MCF 10A (cell line): ENCODE results near the gene GDF7. TPM values are rescaled to one million over a fixed set of nuclear protein-coding genes. Genes with fewer than 3 reads are reported as not detected.

ENCODE experiments used
- BruUV-seq: library from RNA; stranded (reverse); fragments of 400-500 nt; replicated peaks from 2 replicates; lab custom pipeline; 2021; lab: Mats Ljungman, UMichigan
- CTCF ChIA-PET: fragments of 300-600 bp; sonication (Branson Sonifier 250); formaldehyde crosslinking; extraction: SDS; loops from one replicate; lab custom pipeline; 2021; ENCODE audit warnings: antibody characterized with exemption, inconsistent platforms; lab: Yijun Ruan, JAX
- POLR2A ChIA-PET: fragments of 300-600, 350-650 bp; sonication (Branson Sonifier 250); formaldehyde crosslinking; extraction: SDS; loops from one replicate; lab custom pipeline; 2020; ENCODE audit warnings: antibody characterized with exemption, inconsistent platforms; lab: Yijun Ruan, JAX
- DNase-seq: peaks from one replicate; pipeline ENCODE4 v3.0.0-alpha.2; 2018; ENCODE audit not compliant: unreplicated experiment
- H3K27ac Mint-ChIP-seq: one replicate; pipeline ENCODE4 v1.8.0; 2022; ENCODE audit warnings: mild to moderate bottlenecking, low read depth, mixed read lengths; ENCODE audit not compliant: unreplicated experiment
- H3K27me3 Mint-ChIP-seq: one replicate; pipeline ENCODE4 v1.8.0; 2022; ENCODE audit warnings: mixed read lengths; ENCODE audit not compliant: insufficient read depth, unreplicated experiment
- H3K36me3 Mint-ChIP-seq: one replicate; pipeline ENCODE4 v1.8.0; 2022; ENCODE audit warnings: mild to moderate bottlenecking, moderate library complexity, mixed read lengths; ENCODE audit not compliant: insufficient read depth, unreplicated experiment
- H3K4me1 Mint-ChIP-seq: one replicate; pipeline ENCODE4 v1.8.0; 2022; ENCODE audit warnings: mixed read lengths; ENCODE audit not compliant: insufficient read depth, unreplicated experiment
- H3K4me3 Mint-ChIP-seq: one replicate; pipeline ENCODE4 v1.8.0; 2022; ENCODE audit warnings: mild to moderate bottlenecking, moderate library complexity, mixed read lengths; ENCODE audit not compliant: unreplicated experiment
- H3K9me3 Mint-ChIP-seq: one replicate; pipeline ENCODE4 v1.8.0; 2022; ENCODE audit warnings: mixed read lengths; ENCODE audit not compliant: unreplicated experiment
- intact Hi-C: fragments of 100-400 bp; cut with micrococcal nuclease; formaldehyde crosslinking; loops from 2 replicates; pipeline ENCODE4 v1.14.1; 2022
- total RNA-seq: library from RNA; stranded (reverse); gene quantifications from 2 replicates; pipeline ENCODE4 v1.2.3, GENCODE V29; 2022
- TF ChIP-seq, protein P1 (sequence below): fragments of 200-600 bp; IDR thresholded peaks from one replicate; pipeline ENCODE4 v1.8.0; 2022; ENCODE audit warnings: antibody characterized with exemption, mild to moderate bottlenecking; ENCODE audit not compliant: unreplicated experiment

Gene GDF7
- total RNA-seq, 1 experiment from 2014 or later: not detected

DNA sequence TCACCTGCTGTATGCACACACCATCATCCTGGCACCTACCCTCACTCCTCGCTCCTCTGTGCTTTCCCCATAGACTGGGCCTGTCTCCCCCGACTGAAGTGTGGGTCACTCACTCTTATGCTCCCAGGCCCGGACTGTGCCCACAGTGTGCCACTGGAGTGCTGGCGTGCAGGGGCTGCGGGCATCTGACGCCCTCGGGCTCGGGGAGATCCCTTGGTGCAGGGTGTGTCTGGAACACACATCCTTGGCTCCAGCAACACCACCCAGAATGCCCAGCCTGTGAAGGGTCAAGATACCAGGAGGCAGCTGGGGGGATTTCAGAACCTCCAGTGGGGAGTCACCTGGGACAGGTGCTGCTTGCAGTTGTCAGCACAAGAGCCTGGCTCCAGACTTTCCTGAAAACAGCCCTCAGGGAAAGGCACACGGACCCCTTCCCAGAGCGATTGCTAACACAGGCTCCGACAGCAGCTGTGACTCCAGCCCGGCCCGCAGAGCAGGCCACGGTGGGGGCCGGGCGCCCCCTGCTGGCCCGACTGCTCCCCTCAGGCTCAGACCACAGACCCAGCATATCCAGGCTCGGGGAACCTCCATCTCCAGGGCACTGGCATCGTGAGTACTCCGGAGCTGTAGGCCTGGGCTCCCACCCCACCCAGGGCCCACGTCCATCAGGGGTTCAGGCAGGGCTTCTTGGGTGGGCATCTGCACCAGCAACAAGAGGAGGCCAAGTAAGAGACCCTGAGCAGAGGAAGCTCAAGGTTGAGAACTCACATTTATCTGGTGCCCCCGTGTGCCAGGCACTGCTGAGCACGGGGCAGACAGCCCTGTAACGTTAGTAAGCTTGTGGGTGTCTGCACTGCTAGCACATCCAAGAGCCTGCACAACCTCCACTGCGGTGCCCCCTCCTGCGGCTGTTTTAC is 24.6 kb upstream of the GDF7 start:
- Mint-ChIP-seq H3K4me1 (peaks cover 17% of the 10 kb centered on the region), H3K9me3 (no peaks in the 10 kb centered on the region), H3K36me3 (peaks cover 31% of the 10 kb centered on the region), H3K27me3 (no peaks in the 10 kb centered on the region), H3K27ac (no peak overlapping the region), H3K4me3 (no peak overlapping the region)
- TF ChIP-seq, protein P1, sequence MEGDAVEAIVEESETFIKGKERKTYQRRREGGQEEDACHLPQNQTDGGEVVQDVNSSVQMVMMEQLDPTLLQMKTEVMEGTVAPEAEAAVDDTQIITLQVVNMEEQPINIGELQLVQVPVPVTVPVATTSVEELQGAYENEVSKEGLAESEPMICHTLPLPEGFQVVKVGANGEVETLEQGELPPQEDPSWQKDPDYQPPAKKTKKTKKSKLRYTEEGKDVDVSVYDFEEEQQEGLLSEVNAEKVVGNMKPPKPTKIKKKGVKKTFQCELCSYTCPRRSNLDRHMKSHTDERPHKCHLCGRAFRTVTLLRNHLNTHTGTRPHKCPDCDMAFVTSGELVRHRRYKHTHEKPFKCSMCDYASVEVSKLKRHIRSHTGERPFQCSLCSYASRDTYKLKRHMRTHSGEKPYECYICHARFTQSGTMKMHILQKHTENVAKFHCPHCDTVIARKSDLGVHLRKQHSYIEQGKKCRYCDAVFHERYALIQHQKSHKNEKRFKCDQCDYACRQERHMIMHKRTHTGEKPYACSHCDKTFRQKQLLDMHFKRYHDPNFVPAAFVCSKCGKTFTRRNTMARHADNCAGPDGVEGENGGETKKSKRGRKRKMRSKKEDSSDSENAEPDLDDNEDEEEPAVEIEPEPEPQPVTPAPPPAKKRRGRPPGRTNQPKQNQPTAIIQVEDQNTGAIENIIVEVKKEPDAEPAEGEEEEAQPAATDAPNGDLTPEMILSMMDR: peak; percentile 91
- CTCF ChIA-PET: interaction anchor here (0.6 to 7.1 kb wide), 52 partner anchors 8 to 1504 kb away, joined by 3 to 98 read pairs (median 6); partner anchors contain the start of genes HS1BP3 and RHOB
- no TSS peak for BruUV-seq
- peak; percentile 70 for DNase-seq
- intact Hi-C loops: loop anchor here (1.0 to 5.0 kb wide), 2 partner anchors 246 to 540 kb away; no protein-coding TSS in a partner anchor
- POLR2A ChIA-PET: interaction anchor here (0.7 to 1.6 kb wide), 7 partner anchors 9 to 231 kb away, joined by 3 to 8 read pairs (median 5); partner anchors contain the start of genes HS1BP3 and RHOB

DNA sequence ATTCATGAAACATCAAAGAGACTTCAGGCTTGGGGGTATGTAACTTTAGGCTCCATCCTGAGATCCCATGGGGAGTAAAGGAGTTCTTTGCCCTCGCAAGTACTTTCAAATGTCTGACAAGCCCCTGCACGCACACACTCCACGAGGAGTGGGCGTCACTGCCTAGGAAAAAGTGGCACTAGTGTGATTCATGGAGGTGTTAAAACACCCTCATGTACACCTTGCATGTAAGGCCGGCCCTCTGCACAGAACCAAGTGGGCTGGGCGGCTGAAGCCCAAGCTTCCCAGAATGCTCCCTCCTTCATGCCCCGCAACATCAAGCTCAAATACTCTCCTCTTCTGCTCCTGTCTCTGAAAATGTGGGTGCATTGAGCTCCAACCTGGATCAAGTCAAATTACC is 23.9 kb upstream of the GDF7 start:
- BruUV-seq: no TSS peak
- ChIA-PET CTCF (interaction anchor here (0.6 to 7.1 kb wide), 42 partner anchors 8 to 1505 kb away, joined by 3 to 98 read pairs (median 6); partner anchors contain the start of genes HS1BP3 and RHOB), POLR2A (interaction anchor here (0.7 to 1.2 kb wide), 3 partner anchors 201 to 231 kb away, joined by 3 to 5 read pairs (median 3); no protein-coding TSS in a partner anchor)
- Mint-ChIP-seq H3K9me3 (no peaks in the 10 kb centered on the region), H3K27me3 (no peaks in the 10 kb centered on the region), H3K4me3 (no peak overlapping the region), H3K4me1 (peaks cover 18% of the 10 kb centered on the region), H3K36me3 (peaks cover 31% of the 10 kb centered on the region), H3K27ac (no peak overlapping the region)
- TF ChIP-seq, protein P1: no peak
- intact Hi-C loops: loop anchor here (5.0 kb wide), 1 partner anchor 541 kb away; no protein-coding TSS in a partner anchor
- DNase-seq: no peak

DNA sequence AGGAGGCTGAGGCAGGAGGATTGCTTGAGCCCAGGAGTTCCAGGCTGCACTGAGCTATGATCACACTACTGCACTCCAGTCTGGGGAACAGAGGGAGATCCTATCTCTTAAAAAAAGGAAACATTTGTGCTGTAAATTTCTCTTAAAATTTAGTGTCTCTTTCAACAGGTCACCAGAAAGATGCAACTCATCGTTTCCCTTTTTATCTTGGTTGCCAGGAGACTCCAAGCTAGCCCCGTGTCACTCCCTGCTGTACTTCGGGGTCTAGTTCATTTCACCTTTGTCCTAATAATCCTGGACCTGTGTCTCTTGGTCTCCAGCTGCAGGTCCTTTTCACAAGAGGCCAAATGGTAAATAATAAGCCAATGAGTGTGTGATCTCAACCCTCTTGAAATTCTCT is 23.1 kb upstream of the GDF7 start:
- CTCF ChIA-PET: interaction anchor here (0.6 to 7.1 kb wide), 24 partner anchors 8 to 539 kb away, joined by 3 to 98 read pairs (median 9); partner anchors contain the start of genes HS1BP3 and RHOB
- TF ChIP-seq, protein P1: no peak
- no peaks in the 10 kb centered on the region for H3K27me3 Mint-ChIP-seq
- DNase-seq: no peak
- no peak overlapping the region for H3K4me3 Mint-ChIP-seq
- intact Hi-C loops: loop anchor here (5.0 kb wide), 1 partner anchor 542 kb away; no protein-coding TSS in a partner anchor
- H3K36me3 Mint-ChIP-seq: peaks cover 31% of the 10 kb centered on the region
- H3K27ac Mint-ChIP-seq: no peak overlapping the region
- POLR2A ChIA-PET: interaction anchor here (0.5 to 1.2 kb wide), 2 partner anchors 204 to 229 kb away, joined by 3 to 5 read pairs; no protein-coding TSS in a partner anchor
- no TSS peak for BruUV-seq
- peaks cover 26% of the 10 kb centered on the region for H3K4me1 Mint-ChIP-seq
- H3K9me3 Mint-ChIP-seq: no peaks in the 10 kb centered on the region

DNA sequence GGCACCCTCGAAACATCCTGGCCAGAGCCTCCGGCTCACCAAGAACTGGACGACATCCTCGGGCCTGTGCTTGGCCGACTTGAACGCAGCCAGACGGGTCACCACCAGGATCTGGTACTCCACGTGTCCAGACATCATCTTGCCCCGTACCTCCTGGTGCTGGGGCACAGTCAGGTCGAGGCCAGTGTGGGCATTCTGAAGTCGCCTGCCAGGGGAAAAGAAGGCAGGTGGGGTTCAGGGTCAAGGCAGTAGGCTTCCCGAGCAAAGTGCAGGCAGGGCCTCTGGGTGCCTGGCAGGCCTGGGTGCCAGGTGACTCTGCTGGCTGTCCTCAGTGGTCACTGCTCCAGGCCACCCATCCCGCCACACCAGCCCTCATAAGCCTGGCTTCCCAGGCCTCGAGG is 21.6 kb upstream of the GDF7 start:
- Mint-ChIP-seq H3K27me3 (no peaks in the 10 kb centered on the region), H3K36me3 (peaks cover 31% of the 10 kb centered on the region), H3K4me3 (no peak overlapping the region), H3K4me1 (peaks cover 36% of the 10 kb centered on the region), H3K27ac (no peak overlapping the region), H3K9me3 (no peaks in the 10 kb centered on the region)
- intact Hi-C loops: no loop called here
- no peak for DNase-seq
- ChIA-PET CTCF (interaction anchor here (0.7 to 7.1 kb wide), 3 partner anchors 16 to 382 kb away, joined by 3 to 71 read pairs (median 3); no protein-coding TSS in a partner anchor), POLR2A (no interaction called here)
- no TSS peak for BruUV-seq
- TF ChIP-seq, protein P1: no peak
